HepG2 (cell line): ENCODE results near the gene RAD51D. TPM values are rescaled to one million over a fixed set of nuclear protein-coding genes. Genes with fewer than 3 reads are reported as not detected.

Experiments
- ATAC-seq: fragments of 200-7000 bp; cut with Tn5 transposase; 3 replicates; pipeline ENCODE4 v1.9.1; 2020; ENCODE audit warnings: mild to moderate bottlenecking, moderate library complexity
- BruUV-seq: library from RNA; stranded (reverse); fragments of 400-500 nt; replicated peaks from 2 replicates; lab custom pipeline; 2021; lab: Mats Ljungman, UMichigan
- CTCF ChIA-PET: fragments of 300-600 bp; formaldehyde crosslinking; extraction: SDS; loops from one replicate; lab custom pipeline; 2021; ENCODE audit warnings: low total read pairs, inconsistent platforms, low intra/inter-chr PET ratio; lab: Yijun Ruan, JAX
- POLR2A ChIA-PET: fragments of 350-600 bp; sonication (Branson Sonifier 250); formaldehyde crosslinking; loops from one replicate; lab custom pipeline; 2020; ENCODE audit warnings: antibody characterized with exemption, inconsistent platforms; lab: Yijun Ruan, JAX
- DNase-seq: peaks from one replicate; pipeline ENCODE4 v3.0.0-alpha.2; 2015; ENCODE audit warnings: low spot score
- FAIRE-seq: peaks from 3 replicates; lab custom pipeline; 2011; peaks lifted over from hg19 to GRCh38; lab: Jason Lieb, UNC
- H2AFZ ChIP-seq: one replicate; pipeline ENCODE4 v1.6.1; 2011; ENCODE audit warnings: low read length, inconsistent platforms
- H3K27ac ChIP-seq: fragments of 300-600 bp; 3 replicates; pipeline ENCODE4 v1.8.0; 2011; ENCODE audit warnings: mixed run types, mild to moderate bottlenecking, mixed read lengths, low read length, inconsistent platforms; ENCODE audit not compliant: insufficient read depth; ENCODE audit errors: extremely low read length
- H3K27me3 ChIP-seq, 2 experiments: fragments of 200-600 bp in 1 of 2; 2 replicates in 1 of 2; 3 replicates in 1 of 2; pipeline versions ENCODE4 v1.6.0 to v1.8.0; 2011; ENCODE audit warnings: low read length in 2 of 2, mild to moderate bottlenecking in 2 of 2, moderate library complexity in 2 of 2, inconsistent platforms in 1 of 2; ENCODE audit not compliant: insufficient read depth in 2 of 2, control insufficient read depth in 1 of 2
- H3K36me3 ChIP-seq, 2 experiments: fragments of 200-600 bp in 1 of 2; replicated peaks in 1 of 2; 2 replicates in 1 of 2; 3 replicates in 1 of 2; pipeline versions ENCODE4 v1.5.1 to v1.8.0; 2011; ENCODE audit warnings: low read length in 2 of 2, inconsistent platforms in 1 of 2; ENCODE audit not compliant: insufficient read depth in 2 of 2, control insufficient read depth in 1 of 2
- H3K4me1 ChIP-seq: 2 replicates; pipeline ENCODE4 v1.5.1; 2012; ENCODE audit warnings: low read length, inconsistent platforms; ENCODE audit not compliant: insufficient read depth
- H3K4me2 ChIP-seq: 2 replicates; pipeline ENCODE4 v1.6.0; 2011; ENCODE audit warnings: low read depth, low read length, inconsistent platforms
- H3K4me3 ChIP-seq, 3 experiments: fragments of 200-600 bp in 1 of 3; sonication (generic), shearing (Covaris generic) in 1 of 3; replicated peaks in 1 of 3; 2 replicates each; pipeline ENCODE4 v1.5.1; 2011 to 2016; ENCODE audit warnings: low read length in 3 of 3, inconsistent platforms in 2 of 3, low read depth in 2 of 3, mild to moderate bottlenecking in 2 of 3, control low read depth in 1 of 3, mixed read lengths in 1 of 3; ENCODE audit not compliant: insufficient read depth in 1 of 3
- H3K79me2 ChIP-seq: one replicate; pipeline ENCODE4 v1.6.1; 2011; ENCODE audit warnings: low read length, inconsistent platforms; ENCODE audit not compliant: insufficient read depth
- H3K9ac ChIP-seq: 2 replicates; pipeline ENCODE4 v1.6.0; 2011; ENCODE audit warnings: mild to moderate bottlenecking, low read depth, low read length, inconsistent platforms; ENCODE audit not compliant: insufficient read depth
- H3K9me3 ChIP-seq: 2 replicates; pipeline ENCODE4 v1.5.1; 2012; ENCODE audit warnings: mild to moderate bottlenecking, low read length
- H4K20me1 ChIP-seq: 2 replicates; pipeline ENCODE4 v1.6.0; 2011; ENCODE audit warnings: inconsistent platforms, mild to moderate bottlenecking, low read length, moderate library complexity; ENCODE audit not compliant: insufficient read depth
- CHD2 ChIP-seq: IDR thresholded peaks from 2 replicates; pipeline ENCODE4 v1.6.1; 2011; ENCODE audit warnings: low read depth, low read length, improper control_type of control experiment
- GZF1 ChIP-seq: sonication (generic); formaldehyde crosslinking; IDR thresholded peaks from 2 replicates; pipeline ENCODE4 v1.5.1; 2020; ENCODE audit warnings: mild to moderate bottlenecking, missing genetic modification reagents
- ISL2 ChIP-seq: sonication (generic); formaldehyde crosslinking; IDR thresholded peaks from 2 replicates; pipeline ENCODE4 v1.5.0; 2020; ENCODE audit warnings: missing genetic modification reagents
- MEF2D ChIP-seq: sonication (generic); formaldehyde crosslinking; IDR thresholded peaks from 2 replicates; pipeline ENCODE4 v1.5.1; 2020; ENCODE audit warnings: mild to moderate bottlenecking, missing genetic modification reagents
- MLLT10 ChIP-seq: sonication (generic); formaldehyde crosslinking; IDR thresholded peaks from 2 replicates; pipeline ENCODE4 v1.4.0; 2020; ENCODE audit warnings: missing genetic modification reagents
- SIX1 ChIP-seq: sonication (generic); formaldehyde crosslinking; IDR thresholded peaks from 2 replicates; pipeline ENCODE4 v1.4.0; 2020; ENCODE audit warnings: missing genetic modification reagents, borderline replicate concordance
- XBP1 ChIP-seq: sonication (generic); formaldehyde crosslinking; IDR thresholded peaks from 2 replicates; pipeline ENCODE4 v1.5.0; 2020; ENCODE audit warnings: missing genetic modification reagents
- ZNF282 ChIP-seq: fragments of 450-650 bp; IDR thresholded peaks from 2 replicates; pipeline ENCODE4 v1.6.1; 2018; ENCODE audit not compliant: partially characterized antibody
- ZNF34 ChIP-seq: sonication (generic); formaldehyde crosslinking; IDR thresholded peaks from 2 replicates; pipeline ENCODE4 v1.4.0; 2020; ENCODE audit warnings: mild to moderate bottlenecking, missing genetic modification reagents, borderline replicate concordance
- ZNF432 ChIP-seq: sonication (generic); formaldehyde crosslinking; IDR thresholded peaks from 2 replicates; pipeline ENCODE4 v1.5.0; 2020; ENCODE audit warnings: missing genetic modification reagents, mild to moderate bottlenecking, borderline replicate concordance
- ZNF460 ChIP-seq: sonication (generic); formaldehyde crosslinking; IDR thresholded peaks from 2 replicates; pipeline ENCODE4 v1.5.1; 2020; ENCODE audit warnings: missing genetic modification reagents, mild to moderate bottlenecking, borderline replicate concordance
- ZNF510 ChIP-seq: sonication (generic); formaldehyde crosslinking; IDR thresholded peaks from 2 replicates; pipeline ENCODE4 v1.4.0; 2020; ENCODE audit warnings: low read depth, mild to moderate bottlenecking, missing genetic modification reagents
- ZNF605 ChIP-seq: sonication (generic); formaldehyde crosslinking; IDR thresholded peaks from 2 replicates; pipeline ENCODE4 v1.8.0; 2022; ENCODE audit warnings: mild to moderate bottlenecking, missing genetic modification reagents
- ZNF672 ChIP-seq: sonication (generic); formaldehyde crosslinking; IDR thresholded peaks from 2 replicates; pipeline ENCODE4 v1.8.1; 2022; ENCODE audit warnings: missing genetic modification reagents
- ZNF776 ChIP-seq: sonication (generic); formaldehyde crosslinking; IDR thresholded peaks from 2 replicates; pipeline ENCODE4 v1.4.0; 2020; ENCODE audit warnings: mild to moderate bottlenecking, missing genetic modification reagents
- ZSCAN20 ChIP-seq: sonication (generic); formaldehyde crosslinking; IDR thresholded peaks from 2 replicates; pipeline ENCODE4 v1.4.0; 2020; ENCODE audit warnings: missing genetic modification reagents, mild to moderate bottlenecking, borderline replicate concordance
- WGBS: methylation state at CpG from one replicate; pipeline ENCODE4 v1.1.6; 2017; ENCODE audit warnings: low lambda C conversion rate; 5-methylcytosine and 5-hydroxymethylcytosine counted together
- in situ Hi-C: cut with HindIII; loops from 2 replicates; pipeline ENCODE4 v1.10.0; 2017; ENCODE audit warnings: low pct_unique_long_range_greater_than_20kb; ENCODE audit not compliant: extremely low pct_ligation_motif_present
- intact Hi-C: fragments of 100-400 bp; cut with micrococcal nuclease; formaldehyde crosslinking; loops from one replicate; pipeline ENCODE4 v1.10.0; 2022; ENCODE audit not compliant: unreplicated experiment
- polyA plus RNA-seq, 8 experiments: library from polyadenylated mRNA; depleted of rRNA in 3 of 8; stranded (reverse) in 7 of 8; unstranded in 1 of 8; fragments of >200 nt; fragmentation: Illumina TruSeq in 4 of 8; extraction: Trizol in 4 of 8; gene quantifications; 2 replicates each; pipeline versions ENCODE4 v1.2.1 to v1.2.3, GENCODE V29; 2011 to 2016; ENCODE audit warnings: low read depth in 4 of 8, missing spikeins in 1 of 8, mixed read lengths in 1 of 8; ENCODE audit not compliant: insufficient read depth in 1 of 8
- total RNA-seq, 5 experiments: library from RNA; depleted of rRNA; stranded (reverse); fragments of >200 nt; fragmentation: Illumina TruSeq; extraction: Trizol; gene quantifications; 2 replicates each; pipeline ENCODE4 v1.2.3, GENCODE V29; 2016; ENCODE audit warnings: low read depth in 1 of 5
- TF ChIP-seq, protein P1 (sequence below): sonication (generic); formaldehyde crosslinking; IDR thresholded peaks from 2 replicates; pipeline ENCODE4 v1.4.0; 2020; ENCODE audit warnings: mild to moderate bottlenecking, missing genetic modification reagents
- TF ChIP-seq, protein P2 (sequence below): sonication (generic); formaldehyde crosslinking; IDR thresholded peaks from 2 replicates; pipeline ENCODE4 v1.5.0; 2020; ENCODE audit warnings: missing genetic modification reagents, mild to moderate bottlenecking, borderline replicate concordance

RAD51D gene
- total and polyA plus RNA-seq, 2 of the 13 experiments (the other 11 are each of a cell fraction or from before 2014, with no cell fraction given) = 6.7 to 13.1 TPM

DNA sequence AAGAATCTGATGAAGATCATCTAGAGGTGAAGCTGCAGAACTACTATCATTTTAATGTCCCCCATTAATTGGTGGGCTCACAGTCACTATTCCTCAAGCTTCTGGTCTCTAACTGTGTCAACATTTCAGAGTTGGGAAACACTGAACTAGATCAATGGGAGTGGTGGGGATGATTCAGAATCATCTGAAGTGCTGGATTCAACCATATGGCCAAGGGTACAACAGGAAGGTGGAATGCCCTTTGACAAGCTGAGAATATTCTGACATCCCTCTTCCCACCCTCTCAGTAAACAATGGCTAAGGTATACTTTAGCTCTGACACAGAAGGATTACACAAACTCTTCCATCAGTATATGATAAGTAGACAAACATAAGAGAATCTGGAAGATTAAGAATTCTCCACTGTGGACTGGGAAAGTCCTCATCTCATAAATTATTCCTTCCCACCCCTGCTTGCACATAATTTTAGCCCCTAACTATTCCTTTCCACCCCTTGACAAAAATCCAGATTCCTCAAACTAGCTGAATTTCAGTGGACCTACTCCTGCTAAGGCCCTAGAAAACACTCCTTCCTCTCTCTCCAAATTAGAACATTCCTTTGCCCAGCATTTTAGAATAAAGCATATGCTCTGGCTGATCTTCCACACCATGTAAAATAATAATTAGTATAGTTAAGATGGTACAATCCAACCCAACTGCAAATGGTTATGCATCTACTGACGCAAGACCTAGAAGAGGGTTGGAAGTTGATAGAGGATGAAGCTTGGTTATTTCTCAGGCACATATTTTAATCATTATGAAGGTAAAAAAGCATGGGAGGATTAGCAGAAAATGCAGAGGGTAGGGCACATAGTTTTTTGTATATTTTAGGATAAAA, 39.9 kb downstream of the RAD51D start (continued):
- TF ChIP-seq ZNF34 (CRISPR knock-in tag) (no peak), MEF2D (CRISPR knock-in tag) (no peak), GZF1 (CRISPR knock-in tag) (no peak), SIX1 (CRISPR knock-in tag) (no peak), ZNF432 (CRISPR knock-in tag) (no peak)
- TF ChIP-seq, all 625 proteins: peak for 81

DNA sequence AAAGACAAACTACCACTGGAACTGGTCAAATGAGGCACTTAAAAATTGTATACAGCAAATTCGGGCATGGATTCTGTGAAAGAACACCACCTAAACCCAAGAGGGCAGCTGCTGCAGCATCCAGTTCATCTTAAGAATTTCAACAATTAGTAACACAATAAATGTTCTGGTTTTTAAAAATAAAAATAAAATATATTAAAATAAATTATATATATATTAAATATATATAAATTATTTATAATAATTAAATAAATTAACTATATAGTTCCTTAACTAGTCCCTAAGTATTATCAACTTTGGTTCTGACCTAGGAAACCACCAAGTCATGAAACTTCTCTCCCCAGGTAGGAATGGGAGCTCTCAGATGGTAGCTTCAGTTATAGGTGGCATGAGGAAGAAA, 42.8 kb downstream of the RAD51D start:
- Histone ChIP-seq H3K36me3 (no peaks in the 10 kb centered on the region), H2AFZ (no peak overlapping the region), H3K4me2 (no peak overlapping the region), H3K27ac (no peak overlapping the region), H3K27me3 (no peaks in the 10 kb centered on the region), H3K9ac (no peak overlapping the region), H3K4me1 (peaks cover 99% of the 10 kb centered on the region), H3K79me2 (peaks cover 88% of the 10 kb centered on the region), H3K4me3 (no peak overlapping the region), H4K20me1 (no peaks in the 10 kb centered on the region), H3K9me3 (no peaks in the 10 kb centered on the region)
- WGBS = 97% methylated on average over 1 of the region's 1 CpG
- intact Hi-C loops (no loop called here), in situ Hi-C loops (no loop called here)
- no peak for FAIRE-seq
- POLR2A ChIA-PET = interaction anchor here (1.8 to 2.5 kb wide), 2 partner anchors 11 to 13 kb away, joined by 6 to 8 read pairs; partner anchors contain the start of gene RFFL
- no TSS peak for BruUV-seq
- no peak for DNase-seq
- CTCF ChIA-PET = no interaction called here
- no peak for ATAC-seq
- TF ChIP-seq ZNF282 = no peak
- TF ChIP-seq CHD2 = no peak
- no peak for TF ChIP-seq ZNF605 (CRISPR knock-in tag)
- no peak for TF ChIP-seq ZNF776 (CRISPR knock-in tag)
- TF ChIP-seq, protein P1, sequence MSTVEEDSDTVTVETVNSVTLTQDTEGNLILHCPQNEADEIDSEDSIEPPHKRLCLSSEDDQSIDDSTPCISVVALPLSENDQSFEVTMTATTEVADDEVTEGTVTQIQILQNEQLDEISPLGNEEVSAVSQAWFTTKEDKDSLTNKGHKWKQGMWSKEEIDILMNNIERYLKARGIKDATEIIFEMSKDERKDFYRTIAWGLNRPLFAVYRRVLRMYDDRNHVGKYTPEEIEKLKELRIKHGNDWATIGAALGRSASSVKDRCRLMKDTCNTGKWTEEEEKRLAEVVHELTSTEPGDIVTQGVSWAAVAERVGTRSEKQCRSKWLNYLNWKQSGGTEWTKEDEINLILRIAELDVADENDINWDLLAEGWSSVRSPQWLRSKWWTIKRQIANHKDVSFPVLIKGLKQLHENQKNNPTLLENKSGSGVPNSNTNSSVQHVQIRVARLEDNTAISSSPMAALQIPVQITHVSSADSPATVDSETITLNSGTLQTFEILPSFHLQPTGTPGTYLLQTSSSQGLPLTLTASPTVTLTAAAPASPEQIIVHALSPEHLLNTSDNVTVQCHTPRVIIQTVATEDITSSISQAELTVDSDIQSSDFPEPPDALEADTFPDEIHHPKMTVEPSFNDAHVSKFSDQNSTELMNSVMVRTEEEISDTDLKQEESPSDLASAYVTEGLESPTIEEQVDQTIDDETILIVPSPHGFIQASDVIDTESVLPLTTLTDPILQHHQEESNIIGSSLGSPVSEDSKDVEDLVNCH (CRISPR knock-in tag) = no peak
- TF ChIP-seq ISL2 = no peak
- no peak for TF ChIP-seq ZSCAN20
- TF ChIP-seq ZNF460 (CRISPR knock-in tag) = no peak
- no peak for TF ChIP-seq XBP1 (CRISPR knock-in tag)
- TF ChIP-seq, protein P2, sequence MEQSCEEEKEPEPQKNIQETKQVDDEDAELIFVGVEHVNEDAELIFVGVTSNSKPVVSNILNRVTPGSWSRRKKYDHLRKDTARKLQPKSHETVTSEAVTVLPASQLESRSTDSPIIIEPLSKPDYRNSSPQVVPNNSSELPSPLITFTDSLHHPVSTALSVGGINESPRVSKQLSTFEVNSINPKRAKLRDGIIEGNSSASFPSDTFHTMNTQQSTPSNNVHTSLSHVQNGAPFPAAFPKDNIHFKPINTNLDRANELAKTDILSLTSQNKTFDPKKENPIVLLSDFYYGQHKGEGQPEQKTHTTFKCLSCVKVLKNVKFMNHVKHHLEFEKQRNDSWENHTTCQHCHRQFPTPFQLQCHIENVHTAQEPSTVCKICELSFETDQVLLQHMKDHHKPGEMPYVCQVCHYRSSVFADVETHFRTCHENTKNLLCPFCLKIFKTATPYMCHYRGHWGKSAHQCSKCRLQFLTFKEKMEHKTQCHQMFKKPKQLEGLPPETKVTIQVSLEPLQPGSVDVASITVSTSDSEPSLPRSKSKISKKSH = no peak
- TF ChIP-seq ZNF672 (CRISPR knock-in tag) = no peak
- no peak for TF ChIP-seq MLLT10 (CRISPR knock-in tag)
- TF ChIP-seq ZNF510 (CRISPR knock-in tag) = no peak
